ENCODE data around the gene MAP4K2. TPM values are rescaled to one million over a fixed set of nuclear protein-coding genes. Genes with fewer than 3 reads are reported as not detected.

MAP4K2 gene
- total RNA-seq, 1 experiment from 2014 or later: 24.5 TPM

- TF ChIP-seq E2F5 (CRISPR knock-in tag; IDR thresholded peaks at IDR 0.05) (no peak), SMAD3 (CRISPR knock-in tag; IDR thresholded peaks at IDR 0.05; ENCODE audit: borderline replicate concordance) (no peak), ZNF219 (CRISPR knock-in tag; IDR thresholded peaks at IDR 0.05; ENCODE audit: borderline replicate concordance) (no peak), ZNF423 (CRISPR knock-in tag; IDR thresholded peaks at IDR 0.05) (no peak), CREB1 (CRISPR knock-in tag; IDR thresholded peaks at IDR 0.05) (no peak), HMGXB4 (CRISPR knock-in tag; IDR thresholded peaks at IDR 0.05) (no peak), TEAD1 (CRISPR knock-in tag; IDR thresholded peaks at IDR 0.05) (no peak)
- POLR2A ChIA-PET: interaction anchor here (1.3 kb wide), 1 partner anchor 30 kb away, joined by 3 read pairs; no protein-coding TSS in a partner anchor
- DNase-seq (ENCODE audit: low spot score): no peak
- CTCF ChIA-PET: interaction anchor here (0.7 to 2.9 kb wide), 4 partner anchors 15 to 739 kb away, joined by 3 to 6 read pairs (median 4); no protein-coding TSS in a partner anchor
- no peaks in the 10 kb centered on the region for H3K27me3 Mint-ChIP-seq (ENCODE audit: low read depth)
- H3K4me3 Mint-ChIP-seq: no peak overlapping the region
- H3K36me3 Mint-ChIP-seq: no peaks in the 10 kb centered on the region
- no peaks in the 10 kb centered on the region for H3K9me3 Mint-ChIP-seq
- H3K27ac Mint-ChIP-seq: no peak overlapping the region
- ATAC-seq: no peak
- no peaks in the 10 kb centered on the region for H3K4me1 Mint-ChIP-seq
Observed at GRCh38 chr11:64834031-64834722, 31.2 kb upstream of the MAP4K2 start.

- Mint-ChIP-seq H3K36me3 (peaks cover 2% of the 10 kb centered on the region; the same call in 1 of the 2 replicates), H3K4me1 (no peaks in the 10 kb centered on the region)
- TF ChIP-seq CDX4 (CRISPR knock-in tag; IDR thresholded peaks at IDR 0.05; ENCODE audit: borderline replicate concordance) (no peak), NR3C1 (CRISPR knock-in tag; conservative IDR thresholded peaks at IDR 0.05; ENCODE audit: low read depth) (no peak), FOXP1 (CRISPR knock-in tag; IDR thresholded peaks at IDR 0.05; ENCODE audit: borderline replicate concordance) (no peak), CTCF (IDR thresholded peaks at IDR 0.05) (no peak), ZNF281 (CRISPR knock-in tag; IDR thresholded peaks at IDR 0.05) (no peak), RORB (CRISPR knock-in tag; IDR thresholded peaks at IDR 0.05) (no peak), ARID4B (CRISPR knock-in tag; IDR thresholded peaks at IDR 0.05; ENCODE audit: borderline replicate concordance) (no peak), GTF2I (CRISPR knock-in tag; conservative IDR thresholded peaks at IDR 0.05) (no peak), MXD4 (CRISPR knock-in tag; IDR thresholded peaks at IDR 0.05; ENCODE audit: borderline replicate concordance) (no peak), ATF1 (CRISPR knock-in tag; IDR thresholded peaks at IDR 0.05) (no peak), ZNF396 (CRISPR knock-in tag; IDR thresholded peaks at IDR 0.05; ENCODE audit: borderline replicate concordance) (no peak), JAZF1 (CRISPR knock-in tag; IDR thresholded peaks at IDR 0.05) (no peak), USF1 (CRISPR knock-in tag; IDR thresholded peaks at IDR 0.05) (no peak), NFYB (CRISPR knock-in tag; conservative IDR thresholded peaks at IDR 0.05; ENCODE audit: low read depth) (no peak)
Observed at GRCh38 chr11:64833509-64833908, 30.5 kb upstream of the MAP4K2 start.

More at GRCh38 chr11:64833509-64833908, 30.5 kb upstream of the MAP4K2 start:
- no peak overlapping the region for H3K27ac Mint-ChIP-seq
- no peak overlapping the region for H3K4me3 Mint-ChIP-seq
- H3K9me3 Mint-ChIP-seq: no peaks in the 10 kb centered on the region
- ChIA-PET CTCF (interaction anchor here (0.8 to 1.5 kb wide), 2 partner anchors 30 to 54 kb away, joined by 3 to 6 read pairs; no protein-coding TSS in a partner anchor), POLR2A (no interaction called here)
- no peaks in the 10 kb centered on the region for H3K27me3 Mint-ChIP-seq (ENCODE audit: low read depth)
- no peak for ATAC-seq
- no peak for DNase-seq (ENCODE audit: low spot score)
